ENCODE measurements around the gene NEU1.
"Not testable (repeated sequence)": the region's sequence is repeated elsewhere in the genome, so short reads cannot be mapped to it uniquely, and the experiment has no call there.

- TF ChIP-seq CTCF (IDR thresholded peaks at IDR 0.05 in 8 of 11, conservative IDR thresholded peaks at IDR 0.05 in 3 of 11); POLR2A (IDR thresholded peaks at IDR 0.05): not testable (repeated sequence)
These were observed 38.9 kb downstream of the NEU1 start for GRCh38 chr6:31823592-31824196.

All from spleen (tissue), 7 donors.